Dermis blood vessel endothelial cell (primary cell): ENCODE data around the gene GNL1. TPM values are rescaled to one million over a fixed set of nuclear protein-coding genes. Genes with fewer than 3 reads are reported as not detected.
A peak's percentile ranks its signal among the peaks of the same experiment; 100 is the strongest.

Experiments used
- DNase-seq: peaks from one replicate; pipeline ENCODE4 v3.0.0; 2010
- total RNA-seq: library from RNA; depleted of rRNA; stranded (reverse); fragments of >200 nt; gene quantifications from 2 replicates; pipeline ENCODE4 v1.2.3, GENCODE V29; 2014

The GNL1 gene, protein sequence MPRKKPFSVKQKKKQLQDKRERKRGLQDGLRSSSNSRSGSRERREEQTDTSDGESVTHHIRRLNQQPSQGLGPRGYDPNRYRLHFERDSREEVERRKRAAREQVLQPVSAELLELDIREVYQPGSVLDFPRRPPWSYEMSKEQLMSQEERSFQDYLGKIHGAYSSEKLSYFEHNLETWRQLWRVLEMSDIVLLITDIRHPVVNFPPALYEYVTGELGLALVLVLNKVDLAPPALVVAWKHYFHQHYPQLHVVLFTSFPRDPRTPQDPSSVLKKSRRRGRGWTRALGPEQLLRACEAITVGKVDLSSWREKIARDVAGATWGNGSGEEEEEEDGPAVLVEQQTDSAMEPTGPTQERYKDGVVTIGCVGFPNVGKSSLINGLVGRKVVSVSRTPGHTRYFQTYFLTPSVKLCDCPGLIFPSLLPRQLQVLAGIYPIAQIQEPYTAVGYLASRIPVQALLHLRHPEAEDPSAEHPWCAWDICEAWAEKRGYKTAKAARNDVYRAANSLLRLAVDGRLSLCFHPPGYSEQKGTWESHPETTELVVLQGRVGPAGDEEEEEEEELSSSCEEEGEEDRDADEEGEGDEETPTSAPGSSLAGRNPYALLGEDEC
- total RNA-seq: 53.1 and 63.0 TPM in 2 replicates

DNA sequence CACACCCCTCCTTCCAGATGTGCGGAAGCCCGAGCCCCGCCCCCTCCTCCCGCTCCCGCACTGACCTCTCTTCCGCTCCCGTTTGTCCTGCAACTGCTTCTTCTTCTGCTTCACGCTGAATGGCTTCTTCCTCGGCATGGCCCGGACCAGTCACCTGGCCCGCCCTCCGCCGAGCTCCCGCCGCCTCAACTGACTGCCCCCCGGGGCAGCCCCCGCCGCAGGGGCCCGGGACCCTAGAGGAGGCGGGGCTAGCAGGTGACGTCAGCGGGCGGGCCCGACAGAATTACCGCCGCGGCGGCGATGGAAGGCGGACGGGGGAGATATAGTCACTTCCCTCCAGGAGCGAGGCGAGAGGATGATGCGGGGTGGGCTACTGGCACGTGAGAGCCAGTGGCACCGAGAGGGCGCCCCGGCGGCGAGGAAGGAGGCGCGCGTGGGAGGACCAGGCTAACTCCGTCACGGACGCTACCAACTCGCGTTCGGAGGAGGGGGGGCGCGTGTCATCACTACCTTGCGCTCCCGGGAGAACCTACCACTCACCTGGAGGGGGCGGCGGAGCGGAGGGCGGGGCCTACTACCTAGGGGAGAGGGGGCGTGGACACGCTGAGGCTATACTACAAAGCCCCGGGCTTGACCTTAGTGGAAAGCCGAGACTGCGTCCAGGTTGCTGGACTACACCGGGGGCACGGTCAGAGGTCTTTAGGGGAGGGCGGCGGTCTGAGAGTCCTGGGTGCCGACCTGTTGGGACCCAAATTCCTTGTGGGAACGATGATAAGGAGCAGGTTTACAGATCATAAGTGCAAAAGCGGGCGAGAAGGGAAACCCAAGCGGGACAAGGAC lies at the start of gene GNL1:
GNL1 (minus strand) TSS at position 424 of the 840 bp plus-strand sequence; CDS start at position 138, 286 bp downstream.
- peak; percentile 96 for DNase-seq

DNA sequence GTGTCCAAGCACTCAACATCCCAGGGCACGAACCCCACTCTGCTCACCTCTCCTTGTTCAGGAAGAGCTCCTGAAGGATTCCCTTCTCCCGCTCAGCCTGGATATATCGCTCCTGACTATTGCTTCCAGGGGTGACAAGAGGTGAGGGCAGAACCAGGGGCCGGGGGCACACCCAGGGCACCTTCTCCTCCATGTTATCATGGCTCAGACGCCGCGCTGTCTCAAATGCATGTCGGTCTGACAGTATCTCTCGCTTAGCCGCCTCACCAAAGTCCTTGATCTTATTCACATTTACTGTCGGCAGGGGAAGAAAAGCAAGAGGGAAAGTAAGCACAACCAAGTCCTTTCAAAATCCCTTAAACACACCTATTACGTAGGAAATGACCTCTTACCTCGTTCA lies 47.7 kb upstream of the GNL1 start:
- DNase-seq: no peak

DNA sequence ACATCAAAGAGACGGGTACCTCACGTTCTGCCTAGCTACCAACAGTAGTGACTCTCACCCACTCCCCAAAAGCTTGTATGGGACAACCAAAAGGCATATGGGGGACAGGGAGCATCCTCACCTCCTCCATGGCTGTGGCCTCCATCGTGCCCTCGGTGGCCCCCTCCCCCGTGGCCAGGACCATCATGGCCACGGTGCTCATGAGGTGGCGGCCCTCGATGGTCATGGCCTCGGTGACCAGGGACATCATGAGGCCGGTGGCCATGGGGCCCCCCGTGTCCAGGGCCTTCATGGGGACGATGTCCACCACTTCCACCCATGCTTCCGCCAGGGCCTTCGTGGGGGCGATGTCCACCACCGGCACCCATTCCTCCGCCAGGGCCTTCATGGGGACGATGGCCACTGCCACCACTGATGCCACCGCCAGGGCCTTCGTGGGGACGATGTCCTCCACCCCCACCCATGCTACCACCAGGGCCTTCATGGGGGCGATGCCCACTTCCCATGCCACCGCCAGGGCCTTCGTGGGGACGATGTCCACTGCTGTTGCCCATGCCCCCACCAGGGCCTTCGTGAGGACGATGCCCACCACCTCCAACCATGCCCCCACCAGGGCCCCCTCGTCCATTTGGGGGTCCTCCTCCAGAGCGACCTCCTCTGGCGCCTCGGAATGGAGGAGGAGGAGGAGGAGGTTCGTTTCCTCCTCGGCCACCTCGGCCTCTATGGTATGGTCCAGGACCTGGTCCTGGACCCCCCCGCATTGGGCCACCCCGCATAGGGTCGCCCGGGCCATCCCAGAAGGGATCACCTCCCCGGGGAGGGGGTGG lies 45.7 kb upstream of the GNL1 start:
- DNase-seq: no peak

DNA sequence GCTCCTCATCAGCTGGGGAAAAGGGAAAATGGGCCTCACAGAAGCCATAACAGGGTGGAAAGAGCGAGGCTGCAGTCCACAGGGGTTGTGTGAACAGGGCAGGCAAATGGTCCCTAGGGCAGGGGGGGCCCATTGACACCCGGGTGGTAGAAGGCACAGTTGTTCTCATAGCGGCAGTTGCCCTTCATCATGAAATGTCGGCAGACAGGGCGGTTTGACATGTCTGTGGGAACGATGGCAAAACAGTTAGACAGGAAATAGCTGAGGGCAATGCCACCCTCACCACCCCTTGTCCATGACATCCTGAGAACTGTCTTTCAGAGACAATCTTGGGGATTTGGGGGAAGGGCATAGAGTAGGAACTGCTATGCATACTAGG lies 45.1 kb upstream of the GNL1 start:
- DNase-seq: no peak

DNA sequence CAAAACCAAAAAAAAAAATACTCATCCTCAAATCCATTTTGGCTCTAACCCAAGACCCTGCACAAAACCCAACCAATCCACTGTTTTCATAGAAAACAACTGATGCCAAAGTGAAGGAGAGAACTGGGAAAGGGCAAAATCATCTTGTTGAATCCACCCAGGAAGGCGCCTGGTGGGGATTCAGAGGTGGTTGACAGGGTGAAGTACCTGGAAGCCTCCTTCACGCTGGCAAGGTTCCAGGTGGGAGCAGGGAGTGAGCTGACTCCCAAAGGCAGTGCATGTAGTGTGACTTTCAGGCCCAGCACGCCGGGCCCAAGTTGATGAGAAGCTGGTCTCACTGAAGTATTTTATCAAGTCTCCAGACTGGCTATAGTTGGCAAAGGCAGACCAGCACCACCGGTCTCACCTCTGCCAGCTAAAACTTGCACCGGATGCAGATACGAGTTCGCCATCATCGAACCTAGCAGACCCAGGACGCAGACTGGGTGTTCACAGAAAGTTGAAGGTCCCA lies 44.2 kb upstream of the GNL1 start:
- DNase-seq: no peak

DNA sequence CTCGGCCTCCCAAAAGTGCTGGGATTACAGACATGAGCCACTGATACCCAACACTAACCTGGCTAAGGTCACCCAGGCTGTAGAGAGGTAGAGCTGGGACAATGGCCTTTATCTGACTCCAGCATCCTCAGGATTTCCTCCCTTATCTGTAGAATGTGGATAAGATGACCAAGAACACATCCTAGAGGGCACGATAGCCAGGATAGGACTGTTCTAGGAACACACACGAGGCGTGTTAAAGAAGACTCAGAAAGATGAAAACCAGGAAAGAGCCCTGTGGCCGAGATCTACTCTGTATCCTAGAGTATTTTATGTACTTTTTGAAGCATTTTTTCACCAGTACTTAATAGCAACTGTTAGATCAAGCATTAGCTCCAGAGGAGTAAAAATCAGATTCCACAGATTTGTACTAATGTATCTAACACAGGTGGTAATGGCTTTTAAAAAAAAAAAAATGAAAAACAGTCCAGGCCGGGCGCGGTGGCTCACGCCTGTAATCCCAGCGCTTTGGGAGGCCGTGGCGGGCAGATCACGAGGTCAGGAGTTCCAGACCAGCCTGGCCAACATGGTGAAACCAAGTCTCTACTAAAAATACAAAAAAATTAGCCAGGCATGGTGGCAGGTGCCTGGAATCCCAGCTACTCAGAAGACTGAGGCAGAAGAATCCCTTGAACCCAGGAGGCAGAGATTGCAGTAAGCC lies 43.5 kb upstream of the GNL1 start:
- peak; percentile 49 for DNase-seq

DNA sequence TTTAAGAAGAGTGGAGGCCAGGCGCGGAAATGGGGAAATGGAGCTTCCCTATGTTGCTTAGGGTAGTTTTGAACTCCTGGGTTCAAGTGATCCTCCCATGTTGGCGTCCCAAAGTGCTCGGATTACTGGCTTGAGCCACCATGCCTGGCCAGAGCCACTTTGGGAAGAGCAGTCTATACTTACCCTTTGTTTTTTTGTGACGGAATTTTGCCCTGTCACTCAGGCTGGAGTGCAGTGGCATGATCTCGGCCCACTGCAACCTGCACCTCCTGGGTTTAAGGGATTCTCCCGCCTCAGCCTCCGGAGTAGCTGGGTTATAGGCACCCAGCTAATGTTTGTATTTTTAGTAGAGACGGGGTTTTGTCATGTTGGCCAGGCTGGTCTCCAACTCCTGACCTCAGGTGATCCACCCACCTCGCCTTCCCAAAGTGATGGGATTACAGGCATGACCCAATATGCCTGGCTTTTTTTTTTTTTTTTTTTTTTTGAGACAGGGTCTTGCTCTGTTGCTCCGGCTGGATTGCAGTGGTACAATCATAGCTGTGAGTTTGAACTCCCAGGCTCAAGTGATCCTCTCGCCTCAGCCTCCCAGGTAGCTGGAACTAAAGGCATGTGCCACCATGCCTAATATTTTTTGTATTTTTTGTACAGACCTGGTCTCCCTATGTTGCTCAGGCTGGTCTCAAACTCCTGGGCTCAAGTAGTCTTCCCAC lies 42.8 kb upstream of the GNL1 start:
- DNase-seq: no peak

DNA sequence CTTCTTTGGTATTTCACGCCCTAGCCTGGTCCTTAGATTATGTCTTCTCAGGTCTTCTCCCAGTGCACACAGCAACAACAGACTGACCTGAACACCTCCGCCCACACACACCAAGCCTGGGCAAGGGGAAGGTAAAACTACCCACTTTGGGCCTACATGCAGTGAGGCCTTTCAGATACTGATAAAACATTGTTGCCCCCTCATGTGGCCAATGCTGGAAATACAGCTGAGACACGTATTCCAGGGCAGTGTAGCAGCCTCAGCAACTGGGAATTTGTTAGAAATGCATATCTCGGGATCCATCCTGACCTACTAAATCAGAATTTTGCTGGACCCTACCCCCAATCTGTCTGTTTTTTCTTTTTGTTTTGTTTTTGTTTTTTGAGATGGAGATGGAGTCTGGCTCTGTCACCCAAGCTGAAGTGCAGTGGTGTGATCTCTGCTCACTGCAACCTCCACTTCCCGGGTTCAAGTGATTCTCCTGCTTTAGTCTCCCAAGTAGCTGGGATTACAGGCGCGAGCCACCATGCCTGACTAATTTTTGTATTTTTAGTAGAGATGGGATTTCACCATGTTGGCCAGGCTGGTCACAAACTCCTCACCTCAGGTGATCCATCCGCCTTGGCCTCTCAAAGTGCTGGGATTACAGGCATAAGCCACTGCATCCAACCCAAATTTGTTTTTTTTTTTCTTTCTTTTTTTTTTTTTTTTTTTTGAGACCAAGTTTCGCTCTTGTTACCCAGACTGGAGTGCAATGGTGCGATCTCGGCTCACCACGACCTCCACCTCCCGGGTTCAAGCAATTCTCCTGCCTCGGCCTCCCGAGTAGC lies 41.2 kb upstream of the GNL1 start:
- peak; percentile 90 for DNase-seq

DNA sequence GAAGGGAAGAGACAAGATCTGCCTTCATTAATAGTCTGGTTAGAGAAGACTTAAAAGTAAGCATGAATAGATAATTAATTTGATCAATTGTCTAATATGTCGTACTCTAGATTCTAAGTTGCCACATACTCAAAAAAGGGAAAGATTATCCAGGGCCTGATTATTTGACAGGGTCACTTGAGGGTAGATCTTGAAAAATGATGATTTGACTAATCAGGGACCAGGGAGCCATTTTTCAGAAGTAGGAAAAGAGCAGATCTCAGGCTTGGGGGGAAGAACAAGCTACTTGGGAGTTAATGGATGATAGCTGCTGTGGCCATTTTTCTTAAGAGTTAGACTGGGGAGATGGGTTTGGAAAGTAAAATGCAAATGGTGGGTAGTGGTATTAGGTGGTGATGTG lies 36.0 kb upstream of the GNL1 start:
- no peak for DNase-seq

DNA sequence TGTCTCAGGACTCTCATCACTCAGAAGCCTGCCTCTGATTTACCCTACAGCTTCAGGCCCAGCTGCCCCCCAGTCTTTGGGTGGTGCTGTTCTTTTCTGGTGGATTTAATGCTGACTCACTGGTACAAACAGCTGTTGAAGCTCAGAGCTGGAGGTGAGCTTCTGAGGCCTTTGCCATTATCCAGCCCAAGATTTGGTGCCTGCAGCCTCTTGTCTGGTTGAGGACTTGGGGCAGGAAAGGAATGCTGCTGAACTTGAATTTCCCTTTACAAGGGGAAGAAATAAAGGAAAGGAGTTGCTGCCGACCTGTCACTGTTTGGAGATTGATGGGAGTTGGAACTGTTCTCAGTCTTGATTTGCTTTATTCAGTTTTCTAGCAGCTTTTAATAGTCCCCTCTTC lies 34.7 kb upstream of the GNL1 start:
- DNase-seq: peak; percentile 33

DNA sequence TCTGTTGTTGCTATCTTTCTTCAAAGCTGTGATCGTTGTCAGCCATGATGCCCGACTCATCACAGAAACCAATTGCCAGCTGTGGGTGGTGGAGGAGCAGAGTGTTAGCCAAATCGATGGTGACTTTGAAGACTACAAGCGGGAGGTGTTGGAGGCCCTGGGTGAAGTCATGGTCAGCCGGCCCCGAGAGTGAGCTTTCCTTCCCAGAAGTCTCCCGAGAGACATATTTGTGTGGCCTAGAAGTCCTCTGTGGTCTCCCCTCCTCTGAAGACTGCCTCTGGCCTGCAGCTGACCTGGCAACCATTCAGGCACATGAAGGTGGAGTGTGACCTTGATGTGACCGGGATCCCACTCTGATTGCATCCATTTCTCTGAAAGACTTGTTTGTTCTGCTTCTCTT lies 34.2 kb upstream of the GNL1 start:
- DNase-seq: no peak

DNA sequence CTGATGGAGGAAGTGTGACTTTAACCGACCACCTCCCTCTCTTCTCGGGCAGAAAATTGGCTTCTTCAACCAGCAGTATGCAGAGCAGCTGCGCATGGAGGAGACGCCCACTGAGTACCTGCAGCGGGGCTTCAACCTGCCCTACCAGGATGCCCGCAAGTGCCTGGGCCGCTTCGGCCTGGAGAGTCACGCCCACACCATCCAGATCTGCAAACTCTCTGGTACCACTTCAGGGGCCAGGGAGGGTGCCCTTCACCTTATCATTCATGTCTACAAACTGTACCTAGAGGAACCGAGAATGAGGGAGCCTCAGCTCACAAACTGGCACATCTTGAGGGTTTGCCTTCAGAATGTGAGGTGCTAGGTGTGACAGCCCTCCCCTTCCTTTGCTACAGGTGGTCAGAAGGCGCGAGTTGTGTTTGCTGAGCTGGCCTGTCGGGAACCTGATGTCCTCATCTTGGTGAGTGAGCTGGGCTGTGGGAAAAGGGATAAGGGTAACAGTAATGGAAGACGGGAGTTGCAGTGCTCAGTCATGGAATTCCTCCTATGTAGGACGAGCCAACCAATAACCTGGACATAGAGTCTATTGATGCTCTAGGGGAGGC lies 33.6 kb upstream of the GNL1 start:
- no peak for DNase-seq

DNA sequence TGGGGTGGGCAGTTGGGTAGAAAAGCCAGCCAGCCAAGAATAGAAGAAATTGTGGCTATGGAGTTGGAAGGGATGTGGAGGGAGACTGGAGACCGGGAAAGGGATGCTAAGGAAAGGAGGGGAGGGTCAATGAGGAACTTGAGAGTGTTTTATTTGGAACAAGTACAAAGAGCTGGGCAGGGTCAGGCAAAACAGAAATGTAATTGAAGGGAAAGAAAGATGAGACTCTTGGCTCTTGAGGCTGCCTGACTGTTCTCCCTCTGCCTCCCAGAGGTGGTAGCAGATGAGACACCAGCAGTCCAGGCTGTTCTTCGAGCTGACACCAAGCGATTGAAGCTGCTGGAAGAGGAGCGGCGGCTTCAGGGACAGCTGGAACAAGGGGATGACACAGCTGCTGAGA lies 27.6 kb upstream of the GNL1 start:
- DNase-seq: no peak

DNA sequence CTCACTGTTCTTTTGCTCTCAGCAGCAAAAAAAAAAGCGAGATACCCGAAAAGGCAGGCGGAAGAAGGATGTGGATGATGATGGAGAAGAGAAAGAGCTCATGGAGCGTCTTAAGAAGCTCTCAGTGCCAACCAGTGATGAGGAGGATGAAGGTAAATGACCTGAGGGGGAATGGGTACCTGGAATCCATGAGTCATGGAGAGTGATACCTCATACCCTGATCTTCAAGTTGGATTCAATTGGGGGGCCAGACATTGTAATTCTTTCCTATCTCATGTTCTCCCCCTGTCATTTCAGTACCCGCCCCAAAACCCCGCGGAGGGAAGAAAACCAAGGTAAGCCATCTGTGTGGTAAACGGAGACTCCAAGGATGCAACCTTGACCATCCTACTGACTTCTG lies 21.8 kb upstream of the GNL1 start:
- DNase-seq: no peak

DNA sequence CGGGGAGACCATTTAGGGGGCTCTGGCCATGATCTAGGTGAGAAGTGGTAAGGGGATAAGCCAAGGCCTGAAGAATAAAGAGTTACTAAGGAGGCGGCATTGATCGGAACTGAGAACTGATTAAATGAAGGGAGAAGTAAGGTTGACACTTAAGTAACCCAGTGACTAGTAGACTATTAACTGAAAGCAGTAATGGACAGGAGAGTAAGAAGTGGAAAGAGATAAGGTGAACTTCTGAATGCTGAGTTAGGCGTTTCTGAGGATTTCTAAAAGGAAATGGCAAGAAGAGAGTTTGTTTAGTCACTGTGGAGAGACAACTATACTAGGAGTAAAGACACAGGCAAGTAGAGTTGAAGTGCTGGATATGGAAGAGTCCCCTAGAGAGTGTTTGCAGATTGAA lies 16.8 kb upstream of the GNL1 start:
- no peak for DNase-seq

DNA sequence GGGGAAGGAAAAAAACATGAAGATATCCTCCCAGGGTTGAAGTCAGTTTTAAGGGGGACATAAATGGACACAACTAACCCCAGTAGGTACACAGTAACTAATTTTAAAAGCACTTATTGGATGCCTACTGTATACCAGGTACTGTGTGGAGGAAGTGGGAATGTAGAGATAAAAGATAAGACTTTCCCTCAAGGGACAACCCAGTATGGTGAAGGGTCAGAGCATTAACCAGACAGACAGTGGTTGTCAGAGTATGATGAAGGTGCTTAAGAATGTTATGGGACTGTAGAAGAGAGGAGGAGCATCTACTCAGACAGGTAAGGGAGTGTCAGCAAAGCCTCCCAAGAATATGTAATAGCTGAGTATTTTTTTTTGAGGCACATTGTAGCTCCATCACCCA lies 15.9 kb upstream of the GNL1 start:
- DNase-seq: no peak

DNA sequence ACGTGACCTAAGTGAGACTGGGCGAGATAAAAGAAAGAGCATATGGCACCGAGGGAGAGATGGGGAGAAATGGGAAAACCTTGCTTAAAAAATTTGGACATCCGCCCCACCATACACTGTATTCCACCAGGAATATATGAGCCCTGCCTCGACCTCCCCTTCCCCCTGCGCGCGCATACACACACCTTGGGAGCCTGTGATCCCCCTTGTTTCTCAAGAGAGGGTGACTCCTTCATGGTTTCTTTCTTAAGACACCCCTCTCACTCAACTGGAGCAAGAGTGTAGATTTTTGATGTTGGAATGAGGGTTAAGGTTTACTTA lies 15.4 kb upstream of the GNL1 start:
- no peak for DNase-seq

DNA sequence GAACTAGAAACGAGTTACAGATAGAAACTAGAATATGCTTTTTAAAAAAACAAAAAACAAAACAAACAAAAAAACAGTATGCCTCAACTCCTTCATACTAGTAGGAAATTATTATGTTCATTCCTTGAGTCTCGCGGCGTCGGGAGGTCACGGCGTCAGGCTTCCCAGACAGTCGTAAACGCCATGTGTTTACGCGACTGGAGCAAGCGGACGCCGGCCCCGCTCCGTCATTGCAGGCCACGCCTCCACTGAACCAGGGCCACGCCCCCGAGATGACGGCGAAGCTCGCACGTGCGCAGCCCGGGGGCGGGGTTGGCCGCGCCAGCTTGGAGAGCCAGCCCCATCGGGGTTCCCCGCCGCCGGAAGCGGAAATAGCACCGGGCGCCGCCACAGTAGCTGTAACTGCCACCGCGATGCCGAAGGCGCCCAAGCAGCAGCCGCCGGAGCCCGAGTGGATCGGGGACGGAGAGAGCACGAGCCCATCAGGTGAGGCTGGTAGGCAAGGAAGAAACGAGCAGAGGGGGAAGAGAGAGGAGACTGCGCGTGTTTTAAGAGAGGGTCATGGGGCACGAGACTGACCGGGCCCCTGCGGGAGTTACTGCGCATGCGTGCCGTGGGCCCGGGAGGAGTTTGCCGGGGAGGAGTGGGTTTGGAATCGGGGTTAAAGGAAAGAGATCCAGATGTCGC lies 14.9 kb upstream of the GNL1 start, which contains the start of gene ABCF1:
ABCF1 (plus strand) TSS at position 368 of the 687 bp plus-strand sequence; CDS start at position 414, 46 bp downstream.
- peak; percentile 99 for DNase-seq

DNA sequence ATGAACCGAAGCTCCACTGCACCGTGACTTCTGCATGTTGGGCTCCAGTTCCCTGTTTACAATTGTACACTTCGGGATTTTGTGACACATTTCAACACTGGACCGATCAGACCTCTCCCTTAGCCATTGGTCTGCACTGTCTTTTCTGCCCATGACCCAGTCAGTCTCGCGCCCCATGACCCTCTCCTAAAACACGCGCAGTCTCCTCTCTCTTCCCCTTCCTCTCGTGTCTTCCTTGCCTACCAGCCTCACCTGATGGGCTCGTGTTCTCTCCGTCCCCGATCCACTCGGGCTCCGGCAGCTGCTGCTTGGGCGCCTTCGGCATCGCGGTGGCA lies 14.4 kb upstream of the GNL1 start:
- no peak for DNase-seq
